ENCODE data around the gene PTP4A1.

PTP4A1 gene

GRCh38 chr6:63558278-63558677 is 14.0 kb upstream of the PTP4A1 start:
- no peak for DNase-seq

- peak in 1 of 3 donors; percentile 2 for DNase-seq
Measured at GRCh38 chr6:63560801-63561287, 11.4 kb upstream of the PTP4A1 start.

GRCh38 chr6:63561288-63561687 is 11.0 kb upstream of the PTP4A1 start:
- DNase-seq, result no peak

- no peak for DNase-seq
Measured at GRCh38 chr6:63563235-63563634, 9.0 kb upstream of the PTP4A1 start.

- peak in 1 of 3 donors; percentile 17 for DNase-seq
Measured at GRCh38 chr6:63565058-63565726, 7.1 kb upstream of the PTP4A1 start.

- DNase-seq, result no peak
Measured at GRCh38 chr6:63565727-63566596, 6.3 kb upstream of the PTP4A1 start.

GRCh38 chr6:63567966-63568365 is 4.3 kb upstream of the PTP4A1 start:
- DNase-seq, result no peak

GRCh38 chr6:63571361-63572043 is 778 bp upstream of the PTP4A1 start:
- DNase-seq, result peak; percentile 28 to 43 (median 42)

- DNase-seq, result no peak
Measured at GRCh38 chr6:63572747-63573075, 431 bp downstream of the PTP4A1 start.

- DNase-seq, result peak; percentile 70 to 87 (median 77)
Measured at GRCh38 chr6:63573076-63573898, 1.0 kb downstream of the PTP4A1 start.

- DNase-seq, result peak; percentile 75 to 79 (median 78)
Measured at GRCh38 chr6:63573899-63574553, 1.7 kb downstream of the PTP4A1 start.

GRCh38 chr6:63574554-63574900 is 2.2 kb downstream of the PTP4A1 start:
- DNase-seq, result no peak

GRCh38 chr6:63576147-63576772 is 4.0 kb downstream of the PTP4A1 start:
- DNase-seq, result peak in 1 of 3 donors; percentile 5

- peak in 1 of 3 donors; percentile 6 for DNase-seq
Measured at GRCh38 chr6:63576985-63577712, 4.9 kb downstream of the PTP4A1 start.

- DNase-seq, result peak in 1 of 3 donors; percentile 7
Measured at GRCh38 chr6:63578757-63579156, 6.5 kb downstream of the PTP4A1 start.

- peak in 1 of 3 donors; percentile 12 for DNase-seq
Measured at GRCh38 chr6:63579937-63580703, 7.8 kb downstream of the PTP4A1 start.

GRCh38 chr6:63580704-63580961 is 8.4 kb downstream of the PTP4A1 start:
- DNase-seq, result no peak

GRCh38 chr6:63581355-63582013 is 9.2 kb downstream of the PTP4A1 start:
- DNase-seq, result peak in 1 of 3 donors; percentile 8

GRCh38 chr6:63582579-63583231 is 10.4 kb downstream of the PTP4A1 start:
- DNase-seq, result peak in 1 of 3 donors; percentile 8

Data from suppressor macrophage treated with lipopolysaccharide for 1 hour (primary cell).